ENCODE data around the gene TRAPPC3L.

TRAPPC3L gene

GRCh38 chr6:116568821-116569755, 23.6 kb upstream of the TRAPPC3L start:
- no peak overlapping the region for H3K4me3 ChIP-seq (ENCODE audit: low read depth, low read length)
- TF ChIP-seq CTCF (IDR thresholded peaks at IDR 0.05; ENCODE audit: insufficient read depth, low read length, missing control alignments): no peak
- ChIA-PET POLR2A (no interaction called here), CTCF (interaction anchor here (0.9 to 7.4 kb wide), 6 partner anchors 10 to 300 kb away, joined by 3 to 66 read pairs (median 6); partner anchors contain the start of gene CALHM5)
- DNase-seq (ENCODE audit: low read depth, low spot score): no peak

DNA sequence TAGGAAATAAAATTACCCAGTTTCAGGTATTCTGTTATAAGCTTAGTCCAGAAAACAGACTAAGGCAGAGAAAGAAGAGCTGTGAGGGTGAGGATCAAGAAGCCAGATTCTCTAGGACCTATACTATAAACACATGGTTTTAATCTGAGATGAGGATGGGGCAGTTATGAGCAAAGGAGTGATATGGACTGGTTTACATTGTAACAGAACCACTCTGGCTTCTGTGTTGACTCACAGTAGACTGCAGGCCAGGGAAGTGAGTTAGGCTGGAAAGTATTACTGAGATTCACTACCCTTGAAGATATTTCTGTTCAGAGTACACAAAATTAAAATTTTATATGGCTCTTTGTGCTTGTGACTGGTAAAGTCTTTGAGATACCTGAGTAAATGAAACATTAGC, 22.6 kb upstream of the TRAPPC3L start:
- POLR2A ChIA-PET: no interaction called here
- CTCF ChIA-PET: interaction anchor here (0.9 to 7.4 kb wide), 4 partner anchors 9 to 299 kb away, joined by 3 to 66 read pairs (median 31); partner anchors contain the start of gene CALHM5

DNA sequence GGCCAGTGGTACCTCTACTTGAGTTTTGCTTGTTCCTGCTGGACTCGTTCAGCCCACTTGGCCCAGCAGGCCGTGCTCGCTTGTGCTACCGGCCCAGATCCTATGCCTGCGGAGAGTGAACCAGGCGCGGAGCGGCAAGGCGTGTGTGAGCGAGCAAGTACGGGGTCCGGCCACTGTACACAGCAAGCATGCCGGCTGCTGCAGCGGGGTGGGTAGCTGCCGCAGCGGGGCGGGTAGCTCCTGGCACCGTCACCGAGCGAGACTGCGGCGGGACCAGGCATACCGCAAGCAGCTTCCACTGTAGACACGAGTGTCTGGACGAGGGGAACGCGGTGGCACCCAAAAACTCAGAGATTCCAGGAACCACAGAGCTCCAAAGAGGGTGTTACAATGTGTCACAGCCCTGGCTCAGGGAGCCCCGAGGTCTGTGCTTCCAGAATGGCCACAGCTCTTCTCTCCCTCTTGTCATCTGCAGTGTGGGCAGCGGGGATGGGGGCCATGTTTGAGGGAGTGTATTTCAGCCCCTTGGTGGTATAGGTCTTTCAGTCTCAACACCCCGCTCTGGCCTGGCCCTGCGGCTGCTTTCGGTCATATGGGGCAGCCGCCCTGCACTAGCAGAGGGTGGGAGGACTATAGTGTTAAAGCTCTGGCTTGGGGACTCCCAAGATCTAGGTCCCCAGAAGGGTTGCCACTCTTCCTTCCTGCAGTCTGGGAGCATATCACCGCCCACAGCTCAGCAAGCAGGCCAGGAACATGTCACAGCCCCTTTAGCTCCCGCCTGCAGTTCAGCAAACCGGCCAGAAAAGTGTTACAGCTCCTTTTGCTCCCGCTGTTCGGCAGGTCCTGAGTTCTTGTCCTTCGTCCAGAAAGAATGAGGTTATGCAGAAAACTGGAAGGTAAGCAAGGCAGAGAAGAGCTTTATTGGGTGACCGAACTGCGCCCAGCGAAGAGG, 19.7 kb upstream of the TRAPPC3L start:
- POLR2A ChIA-PET: interaction anchor here (0.9 to 1.3 kb wide), 2 partner anchors 194 to 311 kb away, joined by 3 read pairs; partner anchors contain the start of gene TSPYL4
- no peak for TF ChIP-seq CTCF (IDR thresholded peaks at IDR 0.05; ENCODE audit: insufficient read depth, low read length, missing control alignments)
- DNase-seq (ENCODE audit: low read depth, low spot score): no peak
- peak overlapping the region; percentile 36 for H3K4me3 ChIP-seq (ENCODE audit: low read depth, low read length)
- CTCF ChIA-PET: interaction anchor here (0.8 to 11.6 kb wide), 16 partner anchors 8 to 348 kb away, joined by 3 to 188 read pairs (median 4); partner anchors contain the start of genes CALHM4 and CALHM5

More for the DNA sequence above, 22.6 kb upstream of the TRAPPC3L start:
- DNase-seq (ENCODE audit: low read depth, low spot score): peak; percentile 29
- H3K4me3 ChIP-seq (ENCODE audit: low read depth, low read length): no peak overlapping the region
- TF ChIP-seq CTCF (IDR thresholded peaks at IDR 0.05; ENCODE audit: insufficient read depth, low read length, missing control alignments): no peak

DNA sequence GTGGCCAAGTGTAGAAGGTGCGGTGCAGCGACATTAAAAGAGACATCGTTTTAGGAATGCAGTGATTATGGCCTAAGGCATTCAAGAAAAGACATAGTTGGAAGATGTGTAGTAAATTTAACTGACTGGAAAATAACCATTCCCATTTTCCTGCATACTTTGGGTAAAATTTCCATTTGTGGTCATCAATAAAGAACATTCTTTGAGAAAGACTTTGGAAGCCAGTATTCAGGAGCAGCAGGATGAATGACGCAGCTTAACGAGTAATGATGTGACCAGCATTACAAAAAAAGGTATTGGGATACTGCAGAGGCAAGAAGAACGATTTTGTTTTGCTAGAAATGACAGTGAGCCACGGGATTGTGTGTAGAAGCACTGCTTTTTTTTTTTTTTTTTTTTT, 18.8 kb upstream of the TRAPPC3L start:
- CTCF ChIA-PET: interaction anchor here (1.1 to 11.6 kb wide), 14 partner anchors 10 to 347 kb away, joined by 3 to 188 read pairs (median 8); partner anchors contain the start of gene CALHM4
- H3K4me3 ChIP-seq (ENCODE audit: low read depth, low read length): no peak overlapping the region
- peak; percentile 34 for DNase-seq (ENCODE audit: low read depth, low spot score)
- POLR2A ChIA-PET: interaction anchor here (1.3 kb wide), 1 partner anchor 310 kb away, joined by 3 read pairs; the partner anchor contains the start of gene TSPYL4
- no peak for TF ChIP-seq CTCF (IDR thresholded peaks at IDR 0.05; ENCODE audit: insufficient read depth, low read length, missing control alignments)

DNA sequence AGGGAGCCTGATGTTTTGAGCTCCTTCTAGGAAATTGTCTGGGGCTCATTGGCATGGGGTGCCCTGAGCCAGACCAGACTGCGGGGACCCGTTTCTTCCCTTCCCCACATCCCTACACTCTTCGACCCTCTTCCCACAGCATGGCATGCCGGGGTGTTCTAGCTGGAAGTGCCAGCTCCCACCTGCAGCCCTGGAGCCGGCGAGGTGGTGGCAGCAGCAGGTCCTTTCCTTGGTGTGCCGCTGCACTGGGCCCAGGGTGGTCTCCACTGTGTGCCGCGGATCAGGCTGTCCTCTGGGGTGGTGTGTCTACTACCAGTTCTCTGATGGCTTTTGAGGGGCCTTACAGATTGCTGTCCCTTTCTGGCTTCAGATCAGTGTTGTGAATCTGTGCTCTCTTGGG, 18.3 kb upstream of the TRAPPC3L start:
- CTCF ChIA-PET: interaction anchor here (0.8 to 11.6 kb wide), 25 partner anchors 10 to 349 kb away, joined by 3 to 188 read pairs (median 6); partner anchors contain the start of genes CALHM4, CALHM5, RSPH4A and TRAPPC3L
- DNase-seq (ENCODE audit: low read depth, low spot score): no peak
- TF ChIP-seq CTCF (IDR thresholded peaks at IDR 0.05; ENCODE audit: insufficient read depth, low read length, missing control alignments): no peak
- POLR2A ChIA-PET: interaction anchor here (1.0 kb wide), 1 partner anchor 284 kb away, joined by 3 read pairs; the partner anchor contains the start of gene TSPYL1
- no peak overlapping the region for H3K4me3 ChIP-seq (ENCODE audit: low read depth, low read length)

All from AG04449 (cell line).